Neural cell (in vitro differentiated cells): ENCODE results near the gene TM9SF3. TPM values are rescaled to one million over a fixed set of nuclear protein-coding genes. Genes with fewer than 3 reads are reported as not detected.
"Not testable (repeated sequence)": the region's sequence is repeated elsewhere in the genome, so short reads cannot be mapped to it uniquely, and the experiment has no call there.

Source experiments
- H2AFZ ChIP-seq: fragments of 200-600, 300-800 bp; sonication (generic), shearing (Covaris generic); 2 replicates; pipeline ENCODE4 v1.6.0; 2014; ENCODE audit warnings: low read depth, mild to moderate bottlenecking, antibody characterized with exemption, low read length, moderate library complexity
- H3F3A ChIP-seq: fragments of 200-600 bp; shearing (Covaris generic); 2 replicates; pipeline ENCODE4 v1.6.1; 2016; ENCODE audit warnings: mild to moderate bottlenecking, moderate library complexity, mixed read lengths, antibody characterized with exemption, low read length; ENCODE audit not compliant: insufficient read depth, poor library complexity, severe bottlenecking
- H3K27ac ChIP-seq: fragments of 200-600, 300-800 bp; sonication (generic), shearing (Covaris generic); 2 replicates; pipeline ENCODE4 v1.5.1; 2014; ENCODE audit warnings: mild to moderate bottlenecking, low read length, moderate library complexity
- H3K27me3 ChIP-seq: fragments of 300-800, 200-600 bp; sonication (generic), shearing (Covaris generic); 2 replicates; pipeline ENCODE4 v1.6.0; 2014; ENCODE audit warnings: mild to moderate bottlenecking, low read depth, low read length, moderate library complexity; ENCODE audit not compliant: insufficient read depth
- H3K36me3 ChIP-seq: fragments of 300-800, 200-600 bp; sonication (generic), shearing (Covaris generic); 2 replicates; pipeline ENCODE4 v1.5.1; 2014; ENCODE audit warnings: mild to moderate bottlenecking, antibody characterized with exemption, low read length, moderate library complexity; ENCODE audit not compliant: insufficient read depth
- H3K4me2 ChIP-seq: fragments of 300-800, 200-600 bp; sonication (generic), shearing (Covaris generic); 2 replicates; pipeline ENCODE4 v1.6.0; 2014; ENCODE audit warnings: mild to moderate bottlenecking, low read length
- H3K4me3 ChIP-seq: fragments of 300-800, 200-600 bp; sonication (generic), shearing (Covaris generic); 2 replicates; pipeline ENCODE4 v1.5.1; 2014; ENCODE audit warnings: mild to moderate bottlenecking, low read length, moderate library complexity
- H3K79me2 ChIP-seq: fragments of 200-600 bp; shearing (Covaris generic); replicated peaks from 2 replicates; pipeline ENCODE4 v1.6.0; 2014; ENCODE audit warnings: mild to moderate bottlenecking, low read length, moderate library complexity; ENCODE audit not compliant: insufficient read depth
- H3K9ac ChIP-seq: fragments of 300-800, 200-600 bp; sonication (generic), shearing (Covaris generic); 2 replicates; pipeline ENCODE4 v1.6.1; 2016; ENCODE audit warnings: mild to moderate bottlenecking, low read length, mixed read lengths
- H3K9me2 ChIP-seq: fragments of 200-600 bp; shearing (Covaris generic); 2 replicates; pipeline ENCODE4 v1.6.1; 2016; ENCODE audit warnings: mild to moderate bottlenecking, low read length, mixed read lengths; ENCODE audit not compliant: insufficient read depth
- H3K9me3 ChIP-seq: fragments of 200-600, 300-800 bp; sonication (generic), shearing (Covaris generic); 2 replicates; pipeline ENCODE4 v1.6.1; 2016; ENCODE audit warnings: mild to moderate bottlenecking, mixed run types, low read length, moderate library complexity, mixed read lengths
- H4K20me1 ChIP-seq: fragments of 200-600 bp; shearing (Covaris generic); 2 replicates; pipeline ENCODE4 v1.6.1; 2016; ENCODE audit warnings: mild to moderate bottlenecking, mixed run types; ENCODE audit not compliant: insufficient read depth
- EP300 ChIP-seq: fragments of 450-650 bp; conservative IDR thresholded peaks from 2 replicates; pipeline ENCODE4 v1.6.1; 2014; ENCODE audit warnings: antibody characterized with exemption, mild to moderate bottlenecking, moderate library complexity; ENCODE audit not compliant: poor library complexity, severe bottlenecking
- EZH2 ChIP-seq: fragments of 200-600, 300-800 bp; shearing (Covaris generic), sonication (generic); IDR thresholded peaks from 2 replicates; pipeline ENCODE4 v1.6.1; 2014; ENCODE audit warnings: antibody characterized with exemption, low read length, borderline replicate concordance, mild to moderate bottlenecking; ENCODE audit not compliant: insufficient read depth, poor library complexity, severe bottlenecking
- MXI1 ChIP-seq: fragments of 450-650 bp; conservative IDR thresholded peaks from 2 replicates; pipeline ENCODE4 v1.6.1; 2014; ENCODE audit warnings: antibody characterized with exemption, mild to moderate bottlenecking; ENCODE audit not compliant: poor library complexity, severe bottlenecking
- POLR2AphosphoS5 ChIP-seq: IDR thresholded peaks from 2 replicates; pipeline ENCODE4 v1.6.1; 2012
- RAD21 ChIP-seq: fragments of 450-650 bp; conservative IDR thresholded peaks from 2 replicates; pipeline ENCODE4 v1.6.1; 2014; ENCODE audit warnings: antibody characterized with exemption, mild to moderate bottlenecking, moderate library complexity
- SMC3 ChIP-seq: fragments of 450-650 bp; conservative IDR thresholded peaks from 2 replicates; pipeline ENCODE4 v1.6.1; 2014; ENCODE audit warnings: antibody characterized with exemption, mild to moderate bottlenecking, moderate library complexity; ENCODE audit not compliant: poor library complexity
- TAF1 ChIP-seq: IDR thresholded peaks from 2 replicates; pipeline ENCODE4 v1.6.1; 2012; ENCODE audit warnings: low read depth
- polyA plus RNA-seq: library from polyadenylated mRNA; depleted of rRNA; stranded (reverse); fragments of >200 nt; gene quantifications from 2 replicates; pipeline ENCODE4 v1.2.3, GENCODE V29; 2014
- TF ChIP-seq, protein P1 (sequence below): fragments of 450-650 bp; IDR thresholded peaks from 2 replicates; pipeline ENCODE4 v1.5.1; 2014; ENCODE audit warnings: antibody characterized with exemption, mild to moderate bottlenecking, moderate library complexity; ENCODE audit not compliant: poor library complexity, severe bottlenecking
- TF ChIP-seq, protein P2 (sequence below): IDR thresholded peaks from 2 replicates; pipeline ENCODE4 v1.6.1; 2012; ENCODE audit warnings: borderline replicate concordance

The TM9SF3 gene
- polyA plus RNA-seq, 1 donor from 2014 or later: 66.4 TPM

DNA sequence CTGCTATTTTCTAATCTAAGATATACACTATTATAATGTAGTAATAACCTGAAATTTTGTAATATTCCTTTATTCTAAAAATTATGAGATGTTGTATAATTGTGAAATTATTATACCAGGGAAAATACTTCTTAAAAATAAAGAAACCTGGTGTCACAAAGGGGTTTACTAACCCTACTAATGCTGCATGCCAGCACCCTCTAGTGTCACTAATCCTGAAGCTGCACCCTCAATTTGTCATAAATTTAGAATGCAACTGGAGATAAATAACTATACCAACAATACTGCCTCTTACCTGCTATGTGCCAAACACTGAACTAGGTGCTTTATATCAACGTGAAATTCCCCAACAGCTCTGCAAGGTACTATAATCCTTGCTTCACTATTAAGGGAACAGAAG is 30.8 kb downstream of the TM9SF3 start:
- Histone ChIP-seq H3K9me3 (no peaks in the 10 kb centered on the region), H3K27ac (no peak overlapping the region), H3K9me2 (no peaks in the 10 kb centered on the region), H3K9ac (no peak overlapping the region), H2AFZ (no peak overlapping the region), H3K79me2 (no peaks in the 10 kb centered on the region), H3K36me3 (peaks cover 4% of the 10 kb centered on the region), H3F3A (no peaks in the 10 kb centered on the region), H3K4me2 (no peak overlapping the region), H3K4me3 (no peak overlapping the region), H3K27me3 (no peaks in the 10 kb centered on the region), H4K20me1 (no peaks in the 10 kb centered on the region)
- TF ChIP-seq EP300 (no peak), POLR2AphosphoS5 (no peak), TAF1 (no peak), SMC3 (peak; percentile 66), RAD21 (peak; percentile 67)
- TF ChIP-seq, protein P1, sequence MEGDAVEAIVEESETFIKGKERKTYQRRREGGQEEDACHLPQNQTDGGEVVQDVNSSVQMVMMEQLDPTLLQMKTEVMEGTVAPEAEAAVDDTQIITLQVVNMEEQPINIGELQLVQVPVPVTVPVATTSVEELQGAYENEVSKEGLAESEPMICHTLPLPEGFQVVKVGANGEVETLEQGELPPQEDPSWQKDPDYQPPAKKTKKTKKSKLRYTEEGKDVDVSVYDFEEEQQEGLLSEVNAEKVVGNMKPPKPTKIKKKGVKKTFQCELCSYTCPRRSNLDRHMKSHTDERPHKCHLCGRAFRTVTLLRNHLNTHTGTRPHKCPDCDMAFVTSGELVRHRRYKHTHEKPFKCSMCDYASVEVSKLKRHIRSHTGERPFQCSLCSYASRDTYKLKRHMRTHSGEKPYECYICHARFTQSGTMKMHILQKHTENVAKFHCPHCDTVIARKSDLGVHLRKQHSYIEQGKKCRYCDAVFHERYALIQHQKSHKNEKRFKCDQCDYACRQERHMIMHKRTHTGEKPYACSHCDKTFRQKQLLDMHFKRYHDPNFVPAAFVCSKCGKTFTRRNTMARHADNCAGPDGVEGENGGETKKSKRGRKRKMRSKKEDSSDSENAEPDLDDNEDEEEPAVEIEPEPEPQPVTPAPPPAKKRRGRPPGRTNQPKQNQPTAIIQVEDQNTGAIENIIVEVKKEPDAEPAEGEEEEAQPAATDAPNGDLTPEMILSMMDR: peak; percentile 67

DNA sequence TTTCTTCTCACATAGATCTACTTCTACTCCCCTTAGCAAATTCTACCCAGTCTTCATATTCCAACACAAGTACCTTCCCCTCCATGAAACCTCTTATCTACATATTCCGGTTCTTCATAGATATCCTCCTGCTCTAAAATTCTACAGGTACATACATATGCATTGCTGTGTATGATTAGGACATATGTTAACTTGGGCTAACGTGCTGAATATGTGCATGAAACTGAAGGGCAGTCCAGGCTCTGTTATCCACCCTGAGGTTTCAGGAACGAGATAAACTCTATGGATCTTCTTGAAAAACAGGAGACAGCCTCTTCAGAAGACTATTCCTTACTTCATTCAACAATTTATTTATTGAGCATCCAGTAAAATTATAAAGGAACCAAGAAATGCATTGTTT is 31.5 kb downstream of the TM9SF3 start:
- no peak overlapping the region for H3K27ac ChIP-seq
- H3K27me3 ChIP-seq: no peaks in the 10 kb centered on the region
- H3K79me2 ChIP-seq: no peaks in the 10 kb centered on the region
- no peaks in the 10 kb centered on the region for H3F3A ChIP-seq
- H3K4me3 ChIP-seq: no peak overlapping the region
- H3K9me2 ChIP-seq: no peaks in the 10 kb centered on the region
- H4K20me1 ChIP-seq: no peaks in the 10 kb centered on the region
- no peak overlapping the region for H3K4me2 ChIP-seq
- no peaks in the 10 kb centered on the region for H3K9me3 ChIP-seq
- H3K36me3 ChIP-seq: peaks cover 4% of the 10 kb centered on the region
- no peak overlapping the region for H3K9ac ChIP-seq
- no peak for TF ChIP-seq POLR2AphosphoS5
- no peak overlapping the region for H2AFZ ChIP-seq

DNA sequence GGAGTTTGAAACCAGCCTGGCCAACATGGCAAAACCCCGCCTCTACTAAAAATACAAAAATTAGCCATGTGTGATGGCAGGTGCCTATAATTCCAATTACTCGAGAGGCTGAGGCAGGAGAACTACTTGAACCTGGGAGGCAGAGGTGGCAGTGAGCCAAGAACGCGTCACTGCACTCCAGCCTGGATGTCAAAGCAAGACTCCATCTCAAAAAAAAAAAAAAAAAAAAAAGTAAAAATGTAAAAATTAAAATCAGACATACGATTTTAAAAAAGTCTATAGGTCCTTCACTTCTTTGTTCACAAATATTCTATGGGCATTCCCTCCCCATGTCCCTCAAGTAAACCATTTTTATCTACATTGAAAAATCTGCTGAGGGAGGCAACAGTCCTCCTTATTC is 38.2 kb downstream of the TM9SF3 start:
- H2AFZ ChIP-seq: no peak overlapping the region
- TF ChIP-seq MXI1 (no peak), TAF1 (no peak), POLR2AphosphoS5 (no peak), SMC3 (no peak), EZH2 (no peak), EP300 (no peak), RAD21 (no peak)
- TF ChIP-seq, protein P2, sequence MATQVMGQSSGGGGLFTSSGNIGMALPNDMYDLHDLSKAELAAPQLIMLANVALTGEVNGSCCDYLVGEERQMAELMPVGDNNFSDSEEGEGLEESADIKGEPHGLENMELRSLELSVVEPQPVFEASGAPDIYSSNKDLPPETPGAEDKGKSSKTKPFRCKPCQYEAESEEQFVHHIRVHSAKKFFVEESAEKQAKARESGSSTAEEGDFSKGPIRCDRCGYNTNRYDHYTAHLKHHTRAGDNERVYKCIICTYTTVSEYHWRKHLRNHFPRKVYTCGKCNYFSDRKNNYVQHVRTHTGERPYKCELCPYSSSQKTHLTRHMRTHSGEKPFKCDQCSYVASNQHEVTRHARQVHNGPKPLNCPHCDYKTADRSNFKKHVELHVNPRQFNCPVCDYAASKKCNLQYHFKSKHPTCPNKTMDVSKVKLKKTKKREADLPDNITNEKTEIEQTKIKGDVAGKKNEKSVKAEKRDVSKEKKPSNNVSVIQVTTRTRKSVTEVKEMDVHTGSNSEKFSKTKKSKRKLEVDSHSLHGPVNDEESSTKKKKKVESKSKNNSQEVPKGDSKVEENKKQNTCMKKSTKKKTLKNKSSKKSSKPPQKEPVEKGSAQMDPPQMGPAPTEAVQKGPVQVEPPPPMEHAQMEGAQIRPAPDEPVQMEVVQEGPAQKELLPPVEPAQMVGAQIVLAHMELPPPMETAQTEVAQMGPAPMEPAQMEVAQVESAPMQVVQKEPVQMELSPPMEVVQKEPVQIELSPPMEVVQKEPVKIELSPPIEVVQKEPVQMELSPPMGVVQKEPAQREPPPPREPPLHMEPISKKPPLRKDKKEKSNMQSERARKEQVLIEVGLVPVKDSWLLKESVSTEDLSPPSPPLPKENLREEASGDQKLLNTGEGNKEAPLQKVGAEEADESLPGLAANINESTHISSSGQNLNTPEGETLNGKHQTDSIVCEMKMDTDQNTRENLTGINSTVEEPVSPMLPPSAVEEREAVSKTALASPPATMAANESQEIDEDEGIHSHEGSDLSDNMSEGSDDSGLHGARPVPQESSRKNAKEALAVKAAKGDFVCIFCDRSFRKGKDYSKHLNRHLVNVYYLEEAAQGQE: no peak
- TF ChIP-seq, protein P1: no peak
- no peak overlapping the region for H3K4me2 ChIP-seq
- H3K27me3 ChIP-seq: no peaks in the 10 kb centered on the region
- no peak overlapping the region for H3K27ac ChIP-seq
- H4K20me1 ChIP-seq: no peaks in the 10 kb centered on the region
- H3K9me2 ChIP-seq: no peaks in the 10 kb centered on the region
- H3K9ac ChIP-seq: no peak overlapping the region
- peaks cover 8% of the 10 kb centered on the region for H3K36me3 ChIP-seq
- H3K9me3 ChIP-seq: no peaks in the 10 kb centered on the region
- H3K4me3 ChIP-seq: no peak overlapping the region
- H3K79me2 ChIP-seq: no peaks in the 10 kb centered on the region
- no peaks in the 10 kb centered on the region for H3F3A ChIP-seq

DNA sequence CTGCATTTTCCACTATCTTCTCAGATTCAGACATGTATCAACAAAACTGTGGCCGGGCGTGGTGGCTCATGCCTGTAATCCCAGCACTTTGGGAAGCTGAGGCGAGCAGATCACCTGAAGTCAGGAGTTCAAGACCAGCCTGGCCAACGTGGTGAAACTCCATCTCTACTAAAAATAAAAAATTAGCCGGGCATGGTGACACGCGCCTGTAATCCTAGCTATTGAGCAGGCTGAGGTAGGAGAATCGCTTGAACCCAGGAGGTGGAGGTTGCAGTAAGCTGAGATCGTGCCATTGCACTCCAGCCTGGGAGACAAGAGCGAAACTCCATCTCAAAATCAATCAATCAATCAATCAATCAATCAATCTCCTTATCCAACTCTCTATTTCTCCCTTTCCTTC is 41.3 kb downstream of the TM9SF3 start:
- not testable (repeated sequence) for H3K4me3 ChIP-seq, H3K4me2 ChIP-seq, H3K27me3 ChIP-seq, H3K27ac ChIP-seq, H3K9ac ChIP-seq, H2AFZ ChIP-seq, H3K9me3 ChIP-seq, H3K36me3 ChIP-seq, H4K20me1 ChIP-seq, H3K79me2 ChIP-seq, H3K9me2 ChIP-seq, H3F3A ChIP-seq
